Activated CD4-positive, alpha-beta T cell treated with anti-CD3 and anti-CD28 coated beads, Interleukin-2, amount 50 U/mL, for 16 hours (primary cell): ENCODE data around the gene RBMS3.
"Not testable (repeated sequence)": the region's sequence is repeated elsewhere in the genome, so short reads cannot be mapped to it uniquely, and the experiment has no call there.

Source experiments
- DNase-seq: peaks from one replicate; pipeline ENCODE4 v3.0.0-alpha.2; 2020

RBMS3 gene

DNA sequence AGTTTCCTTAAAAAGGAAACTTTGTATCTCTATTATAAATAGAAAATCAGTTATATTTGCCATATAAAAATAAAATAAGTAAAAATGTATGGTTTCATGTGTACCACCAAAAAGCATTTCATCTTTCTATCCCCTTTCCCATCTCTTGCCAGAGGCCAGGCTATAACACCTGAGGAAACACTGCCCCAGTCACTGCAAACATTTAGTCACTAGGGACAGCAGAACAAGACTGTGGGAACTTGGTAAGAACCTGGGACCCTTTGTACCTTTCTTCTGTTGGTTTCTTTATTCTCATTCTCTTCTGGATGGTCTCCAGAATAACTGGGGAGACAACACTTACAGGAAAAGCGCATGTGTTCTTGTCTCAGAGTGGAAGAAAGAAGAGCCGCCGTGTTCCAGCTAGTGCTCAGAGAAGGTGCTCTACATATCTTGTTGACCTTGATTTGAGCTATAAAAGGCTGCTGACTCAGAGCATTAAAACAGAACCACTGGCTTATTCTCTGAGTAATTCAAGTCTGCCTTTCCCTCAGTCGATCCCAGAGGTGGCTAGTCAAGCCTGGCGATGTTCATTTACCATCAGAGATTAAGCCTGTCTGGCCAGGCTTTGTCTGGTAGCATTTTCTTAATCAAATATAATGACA is 361.6 kb downstream of the RBMS3 start:
- no peak for DNase-seq

DNA sequence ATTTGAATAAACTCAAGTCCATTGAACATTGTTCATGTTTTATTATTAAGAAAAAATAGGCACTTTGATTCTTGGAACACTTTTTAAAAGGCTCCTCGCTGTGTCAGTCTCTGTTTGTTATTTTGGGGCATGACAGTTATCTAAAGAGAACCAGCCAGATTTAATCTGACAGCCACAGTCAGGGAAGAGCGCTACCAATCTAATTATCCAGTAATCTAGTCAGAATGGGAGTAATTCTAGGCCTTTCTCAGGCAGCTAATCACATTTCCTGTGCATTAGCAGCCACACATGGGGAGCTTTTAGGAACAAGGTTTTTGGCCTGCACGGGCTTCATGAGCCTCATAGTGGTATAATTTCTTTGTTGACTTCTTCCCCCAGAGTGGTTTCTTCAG is 362.2 kb downstream of the RBMS3 start:
- DNase-seq, result no peak

DNA sequence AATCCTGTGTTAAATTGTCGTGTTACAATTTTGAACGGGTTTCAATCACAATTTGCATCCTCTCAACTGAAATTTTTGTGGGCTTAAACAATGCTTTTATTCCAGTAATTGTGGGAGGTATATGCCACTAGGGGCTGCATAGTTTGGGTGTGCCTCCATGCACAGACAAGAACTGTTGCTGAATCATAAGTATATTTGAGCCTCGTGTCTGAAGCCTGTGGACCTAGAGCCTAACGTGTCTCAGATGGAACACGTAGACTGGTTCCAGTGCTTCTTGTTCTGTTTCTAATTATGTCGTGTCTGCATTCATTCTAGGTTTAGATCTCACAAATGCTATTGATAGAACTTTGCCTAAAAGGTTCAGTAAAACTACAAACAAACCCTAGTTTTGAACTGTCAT is 363.4 kb downstream of the RBMS3 start:
- no peak for DNase-seq

DNA sequence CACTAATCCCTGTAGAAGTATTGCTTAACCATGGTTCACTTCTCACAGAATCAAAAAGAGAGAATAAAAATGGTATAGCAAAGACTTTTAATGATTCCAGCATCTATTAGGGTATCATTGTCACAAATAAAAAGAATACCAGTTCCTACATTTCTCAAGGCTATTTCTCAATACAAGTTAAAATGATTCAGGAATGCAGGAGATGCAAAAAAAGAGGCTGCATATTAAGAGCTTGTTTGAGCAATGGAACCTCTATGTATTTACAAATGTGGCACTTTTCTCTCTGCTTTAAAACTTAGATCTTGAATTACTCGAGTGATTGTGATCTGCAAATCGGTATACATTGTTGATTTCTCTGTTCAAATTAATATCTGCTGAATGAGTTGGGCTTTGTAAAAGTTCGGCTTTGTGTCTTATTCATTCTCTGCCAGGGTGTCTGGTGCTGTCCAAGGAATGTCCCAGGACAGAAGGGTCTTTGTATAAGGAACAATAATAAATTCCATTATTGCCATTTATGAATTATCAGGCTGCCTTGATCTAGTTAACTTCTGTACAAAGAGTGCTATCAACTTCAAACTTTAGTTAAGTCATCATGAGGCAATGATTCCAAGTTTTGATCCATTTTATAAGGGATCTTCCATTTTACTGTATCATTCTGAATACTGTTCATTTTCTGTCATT is 364.2 kb downstream of the RBMS3 start:
- no peak for DNase-seq

DNA sequence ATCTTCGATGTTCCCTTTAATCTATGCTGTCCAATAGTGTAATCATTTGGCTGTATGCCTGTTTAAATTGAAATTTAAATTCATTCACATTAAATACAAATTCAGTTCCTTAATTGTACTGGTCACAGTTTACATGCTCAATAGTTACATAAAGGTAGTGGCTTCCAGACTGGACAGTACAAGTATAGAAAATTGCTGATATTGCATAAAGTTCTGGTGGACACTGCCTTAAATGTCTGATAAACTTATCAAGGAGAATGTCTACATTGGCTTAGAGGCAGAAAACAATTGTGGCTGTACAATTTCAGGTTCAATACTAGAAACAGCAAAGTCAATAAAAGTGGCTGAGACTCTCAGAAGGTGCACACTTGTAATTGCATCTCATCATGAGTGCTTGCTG is 365.2 kb downstream of the RBMS3 start:
- DNase-seq, result no peak

DNA sequence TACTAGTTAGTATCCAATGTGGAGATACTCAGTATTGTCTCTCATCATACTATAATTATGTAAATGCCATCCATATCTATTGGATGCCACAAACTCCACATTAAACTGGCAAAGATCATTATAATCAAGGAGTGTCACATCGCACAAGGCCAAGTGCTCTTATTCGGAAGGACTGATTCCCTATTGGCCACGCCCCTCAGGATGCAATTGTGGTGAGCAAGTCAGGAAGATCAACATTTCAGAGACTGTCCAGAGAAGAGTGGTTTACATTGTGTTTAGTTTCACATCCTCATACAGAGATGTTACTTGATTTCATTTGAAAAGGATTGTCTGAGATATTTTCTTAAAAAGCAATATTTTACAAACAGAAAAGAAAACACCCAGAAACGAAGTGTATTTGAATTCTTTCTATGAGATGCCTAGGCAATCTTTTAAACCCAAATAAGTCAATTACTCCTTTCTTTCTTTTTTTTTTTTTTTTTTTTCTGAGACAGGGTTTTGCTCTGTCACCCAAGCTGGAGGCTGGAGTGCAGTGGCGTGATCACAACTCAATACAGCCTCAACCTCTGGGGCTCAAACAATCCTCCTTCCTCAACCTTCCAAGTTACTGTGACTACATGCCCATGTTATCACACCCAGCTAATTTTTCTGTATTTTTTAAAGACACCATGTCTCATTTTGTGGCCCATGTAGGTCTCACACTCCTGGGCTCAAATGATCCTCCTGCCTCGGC is 369.1 kb downstream of the RBMS3 start:
- no peak for DNase-seq

DNA sequence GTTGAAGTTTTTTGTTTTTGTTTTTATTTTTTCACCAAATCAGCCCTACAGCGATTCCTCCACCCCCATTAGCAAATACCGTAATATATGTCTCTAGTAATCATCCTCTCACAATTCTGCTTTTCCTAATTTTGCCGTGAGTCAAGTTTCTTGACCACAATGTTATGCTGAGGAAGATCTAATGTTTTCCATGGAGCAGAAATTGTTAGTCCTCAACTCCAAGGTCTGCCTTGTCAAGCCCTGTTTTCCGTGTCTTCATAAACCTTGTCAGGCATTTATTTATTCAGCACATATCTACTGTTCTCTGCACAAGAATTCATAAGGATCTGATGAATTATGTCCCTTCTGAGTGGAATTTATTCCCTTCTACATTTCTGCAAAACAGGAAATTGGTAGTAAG is 372.8 kb downstream of the RBMS3 start:
- DNase-seq, result no peak

DNA sequence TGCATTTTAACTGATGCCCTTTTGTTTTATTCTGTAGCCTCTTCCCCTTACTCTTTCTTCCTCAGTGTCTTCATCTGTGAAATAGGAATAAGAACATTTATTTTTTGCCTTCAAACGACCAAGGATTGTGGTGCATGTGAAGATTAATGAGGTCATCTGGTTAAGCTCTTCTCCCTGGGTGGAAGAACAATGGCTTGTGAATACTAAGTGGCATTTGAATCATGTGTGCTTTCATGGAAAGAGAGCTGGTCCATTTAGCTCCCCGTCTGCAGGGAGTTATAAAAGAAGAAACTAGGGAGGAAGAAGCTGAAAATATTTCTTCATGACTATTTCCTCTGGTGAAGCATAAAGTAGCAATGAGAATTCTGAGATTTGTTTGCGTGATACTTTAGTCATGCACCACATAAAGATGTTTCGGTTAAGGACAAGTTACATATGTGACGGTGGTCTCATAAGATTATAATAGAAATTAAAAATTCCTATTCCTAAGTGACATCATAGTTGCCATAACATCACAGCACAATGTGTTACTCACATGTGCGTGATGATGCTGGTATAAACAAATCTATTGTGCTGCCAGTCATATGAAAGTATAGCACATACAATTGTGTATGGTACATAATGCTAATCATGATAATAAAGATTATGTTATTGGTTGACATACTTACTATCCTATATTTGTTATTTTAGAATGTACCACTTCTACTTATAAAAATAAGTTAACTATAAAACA is 374.3 kb downstream of the RBMS3 start:
- DNase-seq, result no peak

DNA sequence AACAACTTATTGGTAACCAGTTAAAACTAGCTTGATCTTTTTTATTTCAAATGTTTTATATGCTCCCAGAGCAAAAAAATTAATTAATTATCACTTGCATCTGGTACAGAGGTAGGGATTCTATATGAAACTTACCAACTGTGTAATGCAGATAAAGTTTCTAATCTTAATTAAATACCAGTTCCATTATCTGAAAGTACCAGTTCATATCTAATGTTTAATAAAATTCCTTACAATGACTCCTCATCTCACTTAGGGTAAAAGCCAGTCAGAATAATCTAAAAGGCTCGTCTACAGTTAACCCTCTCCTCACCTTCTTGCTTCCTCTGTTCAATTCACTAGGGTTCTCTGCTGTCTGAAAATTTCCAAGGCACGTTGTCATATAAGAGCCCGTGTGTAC is 384.8 kb downstream of the RBMS3 start:
- no peak for DNase-seq

DNA sequence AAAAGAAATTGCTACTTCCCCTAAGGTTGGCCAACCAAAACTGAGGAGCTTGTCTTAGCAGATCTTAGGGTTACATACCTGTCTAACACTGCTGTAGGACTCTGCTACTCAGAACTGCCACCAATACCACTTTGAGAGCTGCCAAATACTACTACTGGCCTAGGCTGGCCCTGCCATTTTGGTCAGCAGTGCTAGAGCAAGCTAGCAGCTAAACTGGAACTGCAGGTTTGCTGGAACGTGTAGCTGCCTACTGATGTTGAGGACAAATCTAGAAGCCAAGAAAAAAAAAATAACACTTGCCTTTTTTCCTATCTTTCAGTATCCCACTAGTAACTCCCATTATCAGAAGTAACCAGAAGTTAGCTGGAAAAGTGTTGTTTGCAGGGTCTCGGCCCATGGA is 387.4 kb downstream of the RBMS3 start:
- DNase-seq, result no peak

DNA sequence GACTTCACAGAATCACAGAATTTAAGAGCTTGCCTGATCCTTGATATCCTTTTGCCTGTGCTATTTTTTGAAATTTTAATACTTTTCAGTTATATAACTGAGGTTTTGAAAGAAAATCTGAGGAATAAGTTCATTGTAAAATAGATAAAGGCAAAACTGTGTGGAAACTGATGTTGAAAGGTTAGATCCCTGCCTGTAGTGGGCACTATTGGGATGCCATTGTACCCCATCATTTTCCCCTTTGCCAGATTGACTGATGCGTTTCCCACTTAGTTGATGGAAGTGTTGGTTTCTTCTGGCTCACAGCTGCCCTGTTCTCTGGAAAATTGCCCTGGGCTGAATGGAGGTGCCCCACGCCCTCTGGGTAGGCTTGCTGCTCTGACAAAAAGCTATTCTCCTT is 387.9 kb downstream of the RBMS3 start:
- DNase-seq, result no peak

DNA sequence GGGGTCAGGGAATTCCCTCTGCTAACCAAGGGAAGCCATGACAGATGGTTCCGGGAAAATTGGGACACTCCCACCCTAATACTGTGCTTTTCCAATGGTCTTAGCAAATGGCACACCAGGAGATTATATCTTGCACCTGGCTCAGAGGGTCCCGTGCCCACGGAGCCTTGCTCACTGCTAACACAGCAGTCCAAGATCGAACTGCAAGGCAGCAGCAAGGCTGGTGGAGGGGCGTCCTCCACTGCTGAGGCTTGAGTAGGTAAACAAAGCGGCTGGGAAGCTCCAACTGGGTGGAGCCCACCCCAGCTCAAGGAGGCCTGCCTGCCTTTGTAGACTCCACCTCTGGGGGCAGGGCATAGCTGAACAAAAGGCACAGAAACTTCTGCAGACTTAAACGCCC is 389.6 kb downstream of the RBMS3 start:
- not testable (repeated sequence) for DNase-seq

DNA sequence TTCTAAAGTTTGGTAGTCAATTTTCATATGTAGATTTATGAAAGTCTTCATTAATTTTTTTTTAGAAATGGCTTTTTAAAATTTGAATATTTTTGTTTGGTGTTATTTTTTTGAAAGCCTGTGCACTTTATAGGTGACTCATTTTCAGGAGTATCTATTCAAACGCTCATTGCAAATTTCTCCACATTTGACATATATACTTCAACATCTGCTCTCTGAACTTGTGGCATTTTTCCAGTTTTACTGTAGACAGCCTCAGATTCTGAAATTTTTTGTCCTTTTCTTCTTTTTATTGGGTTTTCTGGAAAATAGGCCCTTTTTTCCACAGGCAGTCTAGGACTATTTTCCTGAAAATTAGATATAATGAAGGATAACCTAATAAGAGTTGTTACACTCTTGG is 396.6 kb downstream of the RBMS3 start:
- no peak for DNase-seq

DNA sequence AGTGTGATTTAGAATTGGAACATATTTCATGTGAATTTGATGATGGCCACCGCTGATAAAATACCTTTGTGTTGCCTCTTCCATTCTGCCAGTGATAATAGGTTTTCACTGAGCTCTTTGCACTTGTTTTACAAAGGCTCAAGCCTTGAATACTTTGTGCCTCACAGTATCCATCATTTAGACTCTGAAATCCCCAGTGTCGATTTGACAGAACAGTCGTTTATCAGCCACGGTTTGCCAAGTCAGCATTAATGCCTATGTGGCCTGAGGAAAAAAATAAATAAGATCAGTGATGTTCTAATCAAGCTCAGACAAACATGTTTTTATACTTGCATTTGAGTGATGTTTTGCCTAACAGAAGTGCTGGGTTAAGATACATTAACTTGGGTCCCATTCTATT is 399.1 kb downstream of the RBMS3 start:
- no peak for DNase-seq

DNA sequence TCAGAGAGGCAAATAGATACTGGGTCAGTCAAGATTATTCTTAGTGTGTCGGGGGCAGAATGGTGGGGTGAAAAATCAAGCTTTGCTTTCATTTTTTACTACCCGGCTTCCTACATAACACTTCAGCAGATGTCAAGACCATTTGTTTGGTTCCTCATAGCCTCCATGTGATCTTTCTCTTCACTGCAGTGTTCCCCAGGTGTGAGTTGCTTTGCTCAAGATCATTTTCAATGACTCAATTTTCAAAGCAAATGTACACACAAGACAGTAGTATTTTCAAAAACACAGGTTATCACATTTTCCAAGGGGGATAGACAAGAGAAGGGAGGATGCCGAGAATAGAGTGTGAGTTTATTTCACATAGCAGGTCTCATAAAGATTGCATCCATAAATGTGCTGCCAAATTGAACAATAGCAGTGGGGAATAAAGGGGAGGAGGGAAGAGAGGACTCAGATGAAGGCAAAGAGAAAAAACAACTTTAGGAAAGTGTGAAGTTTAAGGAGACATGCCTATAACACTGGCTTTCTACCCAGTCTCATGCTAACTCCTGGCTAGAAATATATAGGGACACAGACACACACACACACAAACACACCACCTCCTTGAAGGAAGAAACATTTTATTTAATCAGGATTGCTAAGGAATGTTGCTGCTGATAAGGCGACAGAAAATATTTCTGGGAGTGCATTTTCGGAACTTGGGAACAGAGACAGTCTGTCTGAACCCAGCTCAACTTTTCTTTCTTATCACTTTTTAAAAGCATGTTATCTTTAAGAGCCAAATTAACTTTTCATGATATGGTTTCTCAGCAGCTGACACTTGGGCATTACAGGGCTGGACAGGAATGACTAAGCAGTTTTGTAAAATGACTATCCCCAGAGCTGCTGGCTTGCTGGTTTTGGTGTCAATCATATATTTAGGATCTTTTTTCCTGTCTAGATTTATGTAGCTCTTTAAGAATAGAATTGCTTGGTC is 402.4 kb downstream of the RBMS3 start:
- peak; percentile 57 for DNase-seq

DNA sequence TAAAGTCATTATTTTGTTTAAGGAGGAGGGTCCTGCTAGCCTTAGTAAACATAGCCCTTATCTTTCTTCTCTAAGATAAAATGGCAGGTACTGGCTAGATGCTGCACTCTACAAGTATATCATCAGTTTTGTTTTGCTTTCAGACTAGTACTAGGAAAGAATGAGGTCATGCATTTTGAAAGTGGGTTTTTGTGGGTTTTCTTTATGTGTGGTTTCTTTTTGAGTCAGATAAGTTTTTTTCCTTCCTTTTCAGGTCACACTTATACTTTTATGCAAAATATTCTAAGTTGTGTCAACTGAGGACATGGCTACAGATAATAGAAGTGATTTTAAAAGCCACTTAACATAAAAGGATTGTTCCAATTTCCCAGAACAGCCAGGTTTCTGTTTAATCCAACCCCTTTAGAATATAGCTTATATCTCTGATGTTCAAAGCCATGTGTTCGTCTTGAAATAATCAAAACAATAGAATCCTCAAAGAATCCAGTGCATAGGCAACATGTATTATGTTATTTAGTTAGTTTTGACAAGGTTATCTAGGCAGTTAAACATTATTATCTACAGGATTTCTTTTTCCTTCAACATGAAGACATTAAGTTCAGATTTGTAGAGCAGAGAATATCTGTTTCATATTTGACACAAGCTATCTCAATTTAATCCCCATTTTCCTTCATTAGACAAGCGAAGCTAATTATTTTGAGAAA is 406.2 kb downstream of the RBMS3 start:
- DNase-seq, result peak; percentile 85

DNA sequence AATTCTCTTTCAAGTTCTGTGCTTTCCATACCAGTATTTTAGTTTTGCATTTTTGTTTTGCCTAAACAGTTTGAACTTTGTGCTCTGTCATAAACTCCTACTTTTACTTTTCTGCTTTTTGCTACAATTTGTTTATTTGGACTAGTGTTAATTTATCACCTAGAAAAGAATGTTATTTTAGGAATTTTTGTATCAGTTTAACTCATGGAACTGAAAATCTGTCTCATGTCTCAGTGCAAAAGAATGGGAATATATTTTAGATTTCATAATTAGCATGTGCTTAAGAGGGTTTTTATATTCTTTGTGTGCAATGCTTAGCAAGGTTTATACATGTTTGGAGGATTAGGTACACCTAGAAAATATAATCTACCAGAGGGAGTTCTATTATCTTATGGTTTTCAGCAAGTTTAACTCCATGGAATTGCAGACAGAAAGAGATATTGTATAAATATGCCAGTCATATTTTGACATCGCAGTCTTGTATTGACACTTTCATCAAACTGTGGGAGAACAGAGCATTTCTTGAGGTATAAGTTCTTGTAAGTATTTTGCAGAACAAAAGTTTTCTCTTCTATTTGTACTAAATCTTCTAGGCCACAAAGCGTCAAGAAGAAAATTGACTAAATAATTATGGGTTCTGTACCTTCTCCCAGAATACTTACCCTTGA is 409.9 kb downstream of the RBMS3 start:
- DNase-seq, result no peak

DNA sequence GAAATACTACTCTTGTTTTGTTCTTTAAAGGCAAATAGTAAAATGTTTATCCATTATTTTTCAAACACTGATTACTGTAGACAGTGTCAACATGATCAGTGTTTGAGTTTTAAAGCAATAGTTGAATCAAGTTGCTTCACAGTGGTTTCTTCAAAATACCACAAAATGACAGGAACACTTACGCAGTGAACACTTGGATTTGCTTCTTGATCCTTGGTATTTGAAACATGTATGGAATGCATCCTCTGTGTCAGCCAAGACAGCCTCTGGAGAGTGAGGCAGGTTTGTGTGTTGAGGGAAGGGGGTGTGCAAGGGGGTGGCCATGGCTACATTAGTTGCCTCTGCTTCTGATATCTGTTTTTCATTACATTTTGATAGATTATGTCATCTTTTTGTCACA is 413.0 kb downstream of the RBMS3 start:
- no peak for DNase-seq

DNA sequence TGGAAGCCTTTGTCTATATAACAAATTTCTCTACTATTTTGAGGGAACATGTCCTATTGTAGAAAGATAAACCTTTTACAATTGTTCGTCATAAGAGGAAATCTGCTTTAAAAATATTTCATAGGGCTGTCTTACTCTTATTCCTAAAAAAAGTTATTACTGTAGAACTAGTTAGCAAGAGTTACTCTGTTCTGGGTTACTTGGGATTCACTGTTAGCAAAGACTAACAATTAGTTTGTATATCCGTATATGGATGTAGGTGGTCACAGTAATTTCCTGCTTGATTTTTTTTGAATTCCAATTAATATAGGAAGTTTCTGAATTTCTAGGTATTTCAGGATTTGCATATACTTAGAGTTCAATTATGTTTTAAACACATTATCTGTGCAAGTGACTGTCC is 413.5 kb downstream of the RBMS3 start:
- DNase-seq, result no peak

DNA sequence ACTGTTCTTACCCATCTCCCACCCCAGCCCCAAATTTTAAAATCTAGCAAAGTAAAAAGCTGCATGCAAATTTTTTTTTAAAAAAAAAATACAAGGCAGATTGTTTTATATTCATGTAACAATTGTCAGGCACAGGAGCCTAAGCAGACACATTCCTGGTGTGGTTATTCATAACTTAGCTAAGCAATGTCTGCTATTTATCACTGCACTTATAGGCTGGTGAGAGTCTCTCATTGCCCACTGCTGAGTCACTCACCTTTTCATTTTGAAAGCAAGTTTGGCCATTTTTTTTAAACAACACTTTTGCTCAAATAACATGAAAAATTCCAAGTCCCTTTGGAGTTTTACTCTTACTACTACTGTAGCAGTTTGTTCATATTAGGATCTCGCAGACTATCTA is 413.9 kb downstream of the RBMS3 start:
- no peak for DNase-seq

DNA sequence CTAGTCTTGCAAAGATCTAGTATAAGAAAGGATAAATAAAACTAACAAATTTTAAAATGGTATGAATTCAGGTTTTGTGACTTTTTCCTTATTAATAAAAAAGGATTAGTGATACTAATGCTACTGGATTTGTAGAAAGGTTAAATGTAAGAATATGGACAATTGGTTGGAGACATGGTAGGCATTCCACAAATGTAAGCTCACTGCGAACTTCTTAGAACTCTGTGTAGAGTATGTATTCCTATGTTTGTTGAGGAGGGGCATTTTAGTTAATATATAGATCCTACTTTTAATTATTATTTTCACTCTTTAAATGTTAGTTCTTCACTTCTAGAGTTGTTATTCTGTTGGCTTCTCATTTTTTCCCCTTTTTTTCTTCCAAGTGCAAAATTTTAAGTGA is 414.3 kb downstream of the RBMS3 start:
- no peak for DNase-seq
